ENCODE data around the gene BRD3. TPM values are rescaled to one million over a fixed set of nuclear protein-coding genes. Genes with fewer than 3 reads are reported as not detected.
A peak's percentile ranks its signal among the peaks of the same experiment; 100 is the strongest.

Gene BRD3
- total and polyA plus RNA-seq, 2 donors from 2014 or later, result 7.7 to 46.2 TPM

GRCh38 chr9:134028575-134029247 is 39.1 kb downstream of the BRD3 start:
- intact Hi-C loops (cut with DNase I), result no loop called here
- H3K27ac ChIP-seq (ENCODE audit: low read depth in 2 of 2, low read length in 2 of 2), result no peak overlapping the region
- H3K4me3 ChIP-seq (ENCODE audit: low read length in 3 of 3), result no peak overlapping the region
- no peaks in the 10 kb centered on the region for H3K9me3 ChIP-seq (ENCODE audit: control insufficient read depth in 2 of 3, insufficient read depth in 1 of 3, low read length in 3 of 3)
- no peaks in the 10 kb centered on the region for H3K27me3 ChIP-seq (ENCODE audit: control insufficient read depth, insufficient read depth, low read length)
- H3K36me3 ChIP-seq (ENCODE audit: control insufficient read depth in 2 of 3, insufficient read depth in 3 of 3, low read length in 3 of 3), result peaks cover 3 to 9% (median 4%) of the 10 kb centered on the region in 3 donors
- TF ChIP-seq CTCF (IDR thresholded peaks at IDR 0.05; ENCODE audit: borderline replicate concordance, extremely low read depth, insufficient read depth), result no peak
- peaks cover 0 to 4% (median 0%) of the 10 kb centered on the region in 3 donors for H3K4me1 ChIP-seq (ENCODE audit: control insufficient read depth in 2 of 3, insufficient read depth in 2 of 3, low read depth in 1 of 3, low read length in 3 of 3)
- FAIRE-seq (no peak), DNase-seq (peak in 1 of 5 donors; percentile 26)
- no peak overlapping the region for H3K9ac ChIP-seq (ENCODE audit: low read length in 3 of 3)

GRCh38 chr9:134028076-134028475 is 39.8 kb downstream of the BRD3 start:
- H3K27me3 ChIP-seq (ENCODE audit: control insufficient read depth, insufficient read depth, low read length), result no peaks in the 10 kb centered on the region
- peaks cover 0 to 9% (median under 1%) of the 10 kb centered on the region in 3 donors for H3K36me3 ChIP-seq (ENCODE audit: control insufficient read depth in 2 of 3, insufficient read depth in 3 of 3, low read length in 3 of 3)
- H3K27ac ChIP-seq (ENCODE audit: low read depth in 2 of 2, low read length in 2 of 2), result no peak overlapping the region
- DNase-seq (peak in 1 of 5 donors; percentile 61), FAIRE-seq (no peak)
- TF ChIP-seq CTCF (IDR thresholded peaks at IDR 0.05; ENCODE audit: borderline replicate concordance, extremely low read depth, insufficient read depth), result no peak
- H3K4me1 ChIP-seq (ENCODE audit: control insufficient read depth in 2 of 3, insufficient read depth in 2 of 3, low read depth in 1 of 3, low read length in 3 of 3), result peaks cover 0 to 4% (median 0%) of the 10 kb centered on the region in 3 donors
- intact Hi-C loops (cut with DNase I), result no loop called here
- H3K4me3 ChIP-seq (ENCODE audit: low read length in 3 of 3), result no peak overlapping the region
- no peak overlapping the region for H3K9ac ChIP-seq (ENCODE audit: low read length in 3 of 3)
- H3K9me3 ChIP-seq (ENCODE audit: control insufficient read depth in 2 of 3, insufficient read depth in 1 of 3, low read length in 3 of 3), result no peaks in the 10 kb centered on the region

- no peak for TF ChIP-seq CTCF (IDR thresholded peaks at IDR 0.05; ENCODE audit: borderline replicate concordance, extremely low read depth, insufficient read depth)
- Histone ChIP-seq H3K27ac (ENCODE audit: low read depth in 2 of 2, low read length in 2 of 2) (no peak overlapping the region), H3K4me3 (ENCODE audit: low read length in 3 of 3) (no peak overlapping the region), H3K36me3 (ENCODE audit: control insufficient read depth in 2 of 3, insufficient read depth in 3 of 3, low read length in 3 of 3) (peaks cover 0 to 9% (median 0%) of the 10 kb centered on the region in 3 donors), H3K9ac (ENCODE audit: low read length in 3 of 3) (no peak overlapping the region), H3K27me3 (ENCODE audit: control insufficient read depth, insufficient read depth, low read length) (no peaks in the 10 kb centered on the region), H3K9me3 (ENCODE audit: control insufficient read depth in 2 of 3, insufficient read depth in 1 of 3, low read length in 3 of 3) (no peaks in the 10 kb centered on the region), H3K4me1 (ENCODE audit: control insufficient read depth in 2 of 3, insufficient read depth in 2 of 3, low read depth in 1 of 3, low read length in 3 of 3) (peaks cover 0 to 4% (median 0%) of the 10 kb centered on the region in 3 donors)
- DNase-seq (peak in 1 of 5 donors; percentile 26), FAIRE-seq (no peak)
- intact Hi-C loops (cut with DNase I), result no loop called here
Observed at GRCh38 chr9:134027561-134027960, 40.3 kb downstream of the BRD3 start.
